DOHH2 (cell line): ENCODE results near the gene FXYD3.

Experiments used
- H3F3A ChIP-seq: fragments of 200-600 bp; sonication (generic), shearing (Covaris generic); 2 replicates; pipeline ENCODE4 v1.6.0; 2016; ENCODE audit warnings: antibody characterized with exemption, mild to moderate bottlenecking; ENCODE audit not compliant: control insufficient read depth, insufficient read depth
- H3K27ac ChIP-seq: fragments of 200-600 bp; sonication (generic); 2 replicates; pipeline ENCODE4 v1.5.1; 2014; ENCODE audit warnings: low read depth, mild to moderate bottlenecking, low read length, moderate library complexity
- H3K27me3 ChIP-seq: fragments of 200-600 bp; sonication (generic); 2 replicates; pipeline ENCODE4 v1.6.1; 2014; ENCODE audit warnings: mild to moderate bottlenecking, low read length, mixed read lengths; ENCODE audit not compliant: control insufficient read depth
- H3K36me3 ChIP-seq: fragments of 200-600 bp; sonication (generic); 2 replicates; pipeline ENCODE4 v1.6.1; 2014; ENCODE audit warnings: mild to moderate bottlenecking, low read length, moderate library complexity, mixed read lengths; ENCODE audit not compliant: control insufficient read depth
- H3K4me1 ChIP-seq: fragments of 200-600 bp; sonication (generic); 2 replicates; pipeline ENCODE4 v1.6.1; 2014; ENCODE audit warnings: mild to moderate bottlenecking, low read length, mixed read lengths; ENCODE audit not compliant: control insufficient read depth
- H3K4me2 ChIP-seq: fragments of 200-600 bp; sonication (generic); 2 replicates; pipeline ENCODE4 v1.6.0; 2014; ENCODE audit warnings: mild to moderate bottlenecking, low read length, moderate library complexity
- H3K4me3 ChIP-seq: fragments of 200-600 bp; sonication (generic); 2 replicates; pipeline ENCODE4 v1.5.1; 2014; ENCODE audit warnings: mild to moderate bottlenecking, low read length, mixed read lengths
- H3K79me2 ChIP-seq: fragments of 200-600 bp; sonication (generic); 2 replicates; pipeline ENCODE4 v1.6.1; 2014; ENCODE audit warnings: mild to moderate bottlenecking, low read length, mixed read lengths; ENCODE audit not compliant: control insufficient read depth
- H3K9me2 ChIP-seq: fragments of 200-600 bp; sonication (generic); replicated peaks from 2 replicates; pipeline ENCODE4 v1.6.1; 2014; ENCODE audit warnings: mild to moderate bottlenecking, low read length, mixed read lengths; ENCODE audit not compliant: control insufficient read depth
- H3K9me3 ChIP-seq: fragments of 200-600 bp; sonication (generic); 2 replicates; pipeline ENCODE4 v1.6.1; 2014; ENCODE audit warnings: antibody characterized with exemption, low read length, mixed read lengths; ENCODE audit not compliant: control insufficient read depth, insufficient read depth
- H4K20me1 ChIP-seq: fragments of 200-600 bp; sonication (generic); 2 replicates; pipeline ENCODE4 v1.6.0; 2014; ENCODE audit warnings: low read depth, mild to moderate bottlenecking, antibody characterized with exemption, low read length, moderate library complexity; ENCODE audit not compliant: control insufficient read depth, insufficient read depth
- EZH2phosphoT487 ChIP-seq: fragments of 200-600 bp; sonication (generic); IDR thresholded peaks from 2 replicates; pipeline ENCODE4 v1.6.1; 2017; ENCODE audit warnings: borderline replicate concordance, mild to moderate bottlenecking, antibody characterized with exemption, low read length, moderate library complexity, mixed read lengths
- TF ChIP-seq, protein P1 (sequence below): fragments of 200-600 bp; sonication (generic); IDR thresholded peaks from one replicate; pipeline ENCODE4 v1.5.1; 2014; ENCODE audit warnings: antibody characterized with exemption, mild to moderate bottlenecking, low read depth, low read length; ENCODE audit not compliant: poor library complexity, severe bottlenecking

FXYD3 gene

GRCh38 chr19:35081201-35081600, 34.4 kb upstream of the FXYD3 start:
- H3K4me3 ChIP-seq = no peak overlapping the region
- peaks cover 10% of the 10 kb centered on the region for H3F3A ChIP-seq
- TF ChIP-seq EZH2phosphoT487 = no peak
- TF ChIP-seq, protein P1, sequence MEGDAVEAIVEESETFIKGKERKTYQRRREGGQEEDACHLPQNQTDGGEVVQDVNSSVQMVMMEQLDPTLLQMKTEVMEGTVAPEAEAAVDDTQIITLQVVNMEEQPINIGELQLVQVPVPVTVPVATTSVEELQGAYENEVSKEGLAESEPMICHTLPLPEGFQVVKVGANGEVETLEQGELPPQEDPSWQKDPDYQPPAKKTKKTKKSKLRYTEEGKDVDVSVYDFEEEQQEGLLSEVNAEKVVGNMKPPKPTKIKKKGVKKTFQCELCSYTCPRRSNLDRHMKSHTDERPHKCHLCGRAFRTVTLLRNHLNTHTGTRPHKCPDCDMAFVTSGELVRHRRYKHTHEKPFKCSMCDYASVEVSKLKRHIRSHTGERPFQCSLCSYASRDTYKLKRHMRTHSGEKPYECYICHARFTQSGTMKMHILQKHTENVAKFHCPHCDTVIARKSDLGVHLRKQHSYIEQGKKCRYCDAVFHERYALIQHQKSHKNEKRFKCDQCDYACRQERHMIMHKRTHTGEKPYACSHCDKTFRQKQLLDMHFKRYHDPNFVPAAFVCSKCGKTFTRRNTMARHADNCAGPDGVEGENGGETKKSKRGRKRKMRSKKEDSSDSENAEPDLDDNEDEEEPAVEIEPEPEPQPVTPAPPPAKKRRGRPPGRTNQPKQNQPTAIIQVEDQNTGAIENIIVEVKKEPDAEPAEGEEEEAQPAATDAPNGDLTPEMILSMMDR = no peak
- no peaks in the 10 kb centered on the region for H3K9me2 ChIP-seq
- no peaks in the 10 kb centered on the region for H3K79me2 ChIP-seq
- no peaks in the 10 kb centered on the region for H3K36me3 ChIP-seq
- no peaks in the 10 kb centered on the region for H4K20me1 ChIP-seq
- H3K9me3 ChIP-seq = no peaks in the 10 kb centered on the region
- peaks cover 56% of the 10 kb centered on the region for H3K4me1 ChIP-seq
- H3K4me2 ChIP-seq = no peak overlapping the region
- H3K27ac ChIP-seq = no peak overlapping the region
- H3K27me3 ChIP-seq = no peaks in the 10 kb centered on the region

GRCh38 chr19:35083691-35084508, 31.7 kb upstream of the FXYD3 start:
- Histone ChIP-seq H3K4me2 (peak overlapping the region; percentile 95), H3K36me3 (peaks cover 4% of the 10 kb centered on the region), H3K4me1 (peaks cover 78% of the 10 kb centered on the region), H3K79me2 (no peaks in the 10 kb centered on the region), H3K9me2 (no peaks in the 10 kb centered on the region), H4K20me1 (no peaks in the 10 kb centered on the region), H3F3A (peaks cover 13% of the 10 kb centered on the region), H3K4me3 (peak overlapping the region; percentile 67), H3K27ac (peak overlapping the region; percentile 100), H3K27me3 (no peaks in the 10 kb centered on the region), H3K9me3 (no peaks in the 10 kb centered on the region)
- TF ChIP-seq EZH2phosphoT487 = no peak
- TF ChIP-seq, protein P1 = no peak

- Histone ChIP-seq H3K4me1 (peaks cover 81% of the 10 kb centered on the region), H3K4me3 (peak overlapping the region; percentile 67), H3F3A (peaks cover 13% of the 10 kb centered on the region), H3K9me3 (no peaks in the 10 kb centered on the region), H3K4me2 (peak overlapping the region; percentile 95), H4K20me1 (no peaks in the 10 kb centered on the region), H3K36me3 (peaks cover 4% of the 10 kb centered on the region), H3K27me3 (no peaks in the 10 kb centered on the region), H3K79me2 (no peaks in the 10 kb centered on the region), H3K9me2 (no peaks in the 10 kb centered on the region), H3K27ac (peak overlapping the region; percentile 100)
- TF ChIP-seq EZH2phosphoT487 = no peak
- TF ChIP-seq, protein P1 = no peak
Observed at GRCh38 chr19:35084509-35084762, 31.2 kb upstream of the FXYD3 start.

DNA sequence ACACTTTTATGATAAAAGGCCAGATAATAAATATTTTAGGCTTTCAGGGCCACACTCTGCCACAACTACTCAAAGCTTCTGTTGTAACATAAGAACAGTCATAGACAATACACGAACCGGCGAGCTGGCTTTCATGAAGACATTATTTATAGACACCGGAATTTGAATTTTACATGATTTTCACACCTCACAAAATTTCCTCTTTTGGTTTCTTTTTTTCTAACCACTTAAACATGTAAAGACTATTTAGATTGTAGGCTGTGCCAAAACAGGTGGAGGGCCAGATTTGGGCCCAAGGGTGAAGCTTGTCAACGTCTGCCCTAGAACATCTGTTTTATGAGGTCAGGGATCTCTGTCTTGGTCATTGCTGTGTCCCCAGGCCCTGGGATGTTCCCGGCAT, 29.7 kb upstream of the FXYD3 start:
- Histone ChIP-seq H4K20me1 (no peaks in the 10 kb centered on the region), H3K36me3 (peaks cover 4% of the 10 kb centered on the region), H3K4me2 (peak overlapping the region; percentile 95), H3K27me3 (no peaks in the 10 kb centered on the region), H3K4me1 (peaks cover 90% of the 10 kb centered on the region), H3K9me3 (no peaks in the 10 kb centered on the region), H3K79me2 (no peaks in the 10 kb centered on the region), H3K27ac (peak overlapping the region; percentile 100), H3K9me2 (no peaks in the 10 kb centered on the region), H3F3A (peaks cover 13% of the 10 kb centered on the region), H3K4me3 (peak overlapping the region; percentile 67)
- no peak for TF ChIP-seq EZH2phosphoT487
- TF ChIP-seq, protein P1 = no peak
